IMR-90 (cell line): Measurements from ENCODE around the gene GRIN2A. TPM values are rescaled to one million over a fixed set of nuclear protein-coding genes. Genes with fewer than 3 reads are reported as not detected.

Experiments used
- ATAC-seq: fragments of 200-7000 bp; cut with Tn5 transposase; 2 replicates; pipeline ENCODE4 v1.9.1; 2020; ENCODE audit warnings: low read depth, mild to moderate bottlenecking, moderate library complexity
- BruUV-seq: library from RNA; stranded (reverse); fragments of 400-500 nt; replicated peaks from 2 replicates; lab custom pipeline; 2021; lab: Mats Ljungman, UMichigan
- CTCF ChIA-PET: fragments of 300-600 bp; formaldehyde crosslinking; extraction: SDS; loops from one replicate; lab custom pipeline; 2021; ENCODE audit warnings: antibody characterized with exemption; lab: Yijun Ruan, JAX
- POLR2A ChIA-PET: fragments of 300-600 bp; sonication (Branson Sonifier 250); formaldehyde crosslinking; loops from one replicate; lab custom pipeline; 2022; ENCODE audit warnings: antibody characterized with exemption; ENCODE audit not compliant: unreplicated experiment; lab: Charles Lee
- DNase-seq: peaks from one replicate; pipeline ENCODE4 v3.0.0; 2013
- H2AFZ ChIP-seq: replicated peaks from 2 replicates; pipeline ENCODE3; 2013; ENCODE audit warnings: low read length, mild to moderate bottlenecking; ENCODE audit not compliant: poor library complexity
- H2AK5ac ChIP-seq: 2 replicates; pipeline ENCODE4 v1.6.1; 2013; ENCODE audit warnings: low read depth, low read length, inconsistent platforms
- H2AK9ac ChIP-seq: replicated peaks from 2 replicates; pipeline ENCODE3; 2013; ENCODE audit warnings: mild to moderate bottlenecking, low read depth, low read length, moderate library complexity; ENCODE audit not compliant: poor library complexity
- H2BK120ac ChIP-seq: 2 replicates; pipeline ENCODE4 v1.6.1; 2013; ENCODE audit warnings: low read depth, low read length, inconsistent platforms
- H2BK15ac ChIP-seq: 3 replicates; pipeline ENCODE4 v1.6.1; 2013; ENCODE audit warnings: low read depth, low read length, inconsistent platforms
- H2BK20ac ChIP-seq: 2 replicates; pipeline ENCODE4 v1.6.1; 2013; ENCODE audit warnings: low read depth, mild to moderate bottlenecking, inconsistent platforms, low read length, moderate library complexity
- H2BK5ac ChIP-seq: 2 replicates; pipeline ENCODE4 v1.6.1; 2013; ENCODE audit warnings: mild to moderate bottlenecking, low read depth, low read length, inconsistent platforms; ENCODE audit not compliant: poor library complexity, severe bottlenecking
- H3K14ac ChIP-seq: replicated peaks from 2 replicates; pipeline ENCODE4 v1.6.1; 2013; ENCODE audit warnings: low read depth, low read length, inconsistent platforms
- H3K18ac ChIP-seq: 2 replicates; pipeline ENCODE4 v1.6.1; 2013; ENCODE audit warnings: low read depth, low read length, control low read depth
- H3K23ac ChIP-seq: 2 replicates; pipeline ENCODE4 v1.6.1; 2013; ENCODE audit warnings: low read depth, low read length, inconsistent platforms
- H3K27ac ChIP-seq: 2 replicates; pipeline ENCODE4 v1.5.1; 2013; ENCODE audit warnings: mild to moderate bottlenecking, control low read depth, low read length; ENCODE audit not compliant: insufficient read depth
- H3K27me3 ChIP-seq: 2 replicates; pipeline ENCODE4 v1.6.1; 2013; ENCODE audit warnings: low read length; ENCODE audit not compliant: control insufficient read depth, insufficient read depth
- H3K36me3 ChIP-seq: 2 replicates; pipeline ENCODE4 v1.6.1; 2013; ENCODE audit warnings: low read length, mixed read lengths; ENCODE audit not compliant: control insufficient read depth, insufficient read depth
- H3K4ac ChIP-seq: 2 replicates; pipeline ENCODE4 v1.6.1; 2013; ENCODE audit warnings: low read depth, low read length, inconsistent platforms
- H3K4me1 ChIP-seq: 2 replicates; pipeline ENCODE4 v1.6.1; 2013; ENCODE audit warnings: low read length, mixed read lengths; ENCODE audit not compliant: control insufficient read depth, insufficient read depth
- H3K4me2 ChIP-seq: 2 replicates; pipeline ENCODE4 v1.6.1; 2013; ENCODE audit warnings: low read depth, mild to moderate bottlenecking, control low read depth, low read length, moderate library complexity
- H3K4me3 ChIP-seq: 2 replicates; pipeline ENCODE4 v1.5.1; 2013; ENCODE audit warnings: low read depth, mild to moderate bottlenecking, control low read depth, low read length, moderate library complexity; ENCODE audit not compliant: insufficient read depth
- H3K56ac ChIP-seq: 2 replicates; pipeline ENCODE4 v1.6.1; 2013; ENCODE audit warnings: low read length, inconsistent platforms; ENCODE audit not compliant: insufficient read depth; ENCODE audit errors: extremely low read depth
- H3K79me1 ChIP-seq, 2 experiments: 2 replicates each; pipeline ENCODE4 v1.6.1; 2013; ENCODE audit warnings: low read length in 2 of 2, inconsistent platforms in 1 of 2, low read depth in 1 of 2
- H3K9ac ChIP-seq: 2 replicates; pipeline ENCODE4 v1.6.1; 2013; ENCODE audit warnings: low read depth, low read length, control low read depth
- H3K9me1 ChIP-seq: 2 replicates; pipeline ENCODE4 v1.6.1; 2013; ENCODE audit warnings: low read length, inconsistent platforms; ENCODE audit not compliant: insufficient read depth
- H3K9me3 ChIP-seq: 2 replicates; pipeline ENCODE4 v1.6.1; 2013; ENCODE audit warnings: low read length; ENCODE audit not compliant: control insufficient read depth, insufficient read depth
- H4K20me1 ChIP-seq: 2 replicates; pipeline ENCODE4 v1.6.1; 2013; ENCODE audit warnings: low read length, inconsistent platforms; ENCODE audit not compliant: insufficient read depth
- H4K5ac ChIP-seq: 2 replicates; pipeline ENCODE4 v1.6.1; 2013; ENCODE audit warnings: mild to moderate bottlenecking, low read depth, low read length, control low read depth
- H4K8ac ChIP-seq, 2 experiments: 2 replicates each; pipeline ENCODE4 v1.6.1; 2013; ENCODE audit warnings: low read depth in 2 of 2, low read length in 2 of 2, control low read depth in 1 of 2, inconsistent platforms in 1 of 2
- H4K91ac ChIP-seq: 2 replicates; pipeline ENCODE4 v1.6.1; 2013; ENCODE audit warnings: low read depth, low read length, inconsistent platforms; ENCODE audit not compliant: insufficient read depth
- CEBPB ChIP-seq: IDR thresholded peaks from 2 replicates; pipeline ENCODE4 v1.6.1; 2012; ENCODE audit warnings: low read depth, low read length, improper control_type of control experiment
- CHD1 ChIP-seq: IDR thresholded peaks from 2 replicates; pipeline ENCODE4 v1.6.1; 2012; ENCODE audit warnings: low read depth, low read length, improper control_type of control experiment
- CTCF ChIP-seq: conservative IDR thresholded peaks from 2 replicates; pipeline ENCODE4 v1.5.1; 2012; ENCODE audit warnings: mild to moderate bottlenecking, low read depth, low read length, improper control_type of control experiment
- FOS ChIP-seq: fragments of 150-350 bp; IDR thresholded peaks from 2 replicates; pipeline ENCODE4 v1.6.1; 2016; ENCODE audit warnings: low read depth, low read length
- MAFK ChIP-seq: IDR thresholded peaks from 2 replicates; pipeline ENCODE4 v1.6.1; 2012; ENCODE audit warnings: low read depth, low read length, improper control_type of control experiment
- MAZ ChIP-seq: IDR thresholded peaks from 2 replicates; pipeline ENCODE4 v1.6.1; 2012; ENCODE audit warnings: low read depth, mild to moderate bottlenecking, low read length, improper control_type of control experiment, moderate library complexity, borderline replicate concordance
- NFE2L2 ChIP-seq: fragments of 150-350 bp; IDR thresholded peaks from 2 replicates; pipeline ENCODE4 v1.6.1; 2016; ENCODE audit warnings: low read depth, mild to moderate bottlenecking, low read length
- POLR2A ChIP-seq: IDR thresholded peaks from 2 replicates; pipeline ENCODE4 v1.6.1; 2012; ENCODE audit warnings: mild to moderate bottlenecking, low read depth, low read length
- RAD21 ChIP-seq: IDR thresholded peaks from 2 replicates; pipeline ENCODE4 v1.6.1; 2012; ENCODE audit warnings: low read length, improper control_type of control experiment
- RCOR1 ChIP-seq: IDR thresholded peaks from 2 replicates; pipeline ENCODE4 v1.6.1; 2012; ENCODE audit warnings: mild to moderate bottlenecking, low read length, improper control_type of control experiment; ENCODE audit not compliant: insufficient replicate concordance
- RFX5 ChIP-seq: IDR thresholded peaks from 2 replicates; pipeline ENCODE4 v1.8.0; 2012; ENCODE audit warnings: low read depth, mild to moderate bottlenecking, low read length, moderate library complexity
- SMC3 ChIP-seq: fragments of 150-350 bp; IDR thresholded peaks from 2 replicates; pipeline ENCODE4 v1.6.1; 2016; ENCODE audit warnings: low read depth, mild to moderate bottlenecking, antibody characterized with exemption, low read length, moderate library complexity
- WGBS, 2 experiments: methylation state at CpG; one replicate each; pipeline versions ENCODE4 v1.1.5 to v1.1.7; 2013; ENCODE audit warnings: missing lambda C conversion rate in 2 of 2; ENCODE audit not compliant: insufficient read length in 1 of 2; ENCODE audit errors: extremely low coverage in 2 of 2; 5-methylcytosine and 5-hydroxymethylcytosine counted together
- dilution Hi-C: fragments of 300-500 bp; cut with HindIII; formaldehyde crosslinking; loops from one replicate; pipeline ENCODE4 v1.14.3; 2018; ENCODE audit warnings: low sequenced_read_pairs; ENCODE audit not compliant: unreplicated experiment
- in situ Hi-C: fragments of 300-500 bp; cut with MboI; formaldehyde crosslinking; loops from 3 replicates; pipeline ENCODE4 v1.14.3; 2019; ENCODE audit warnings: low sequenced_read_pairs, inconsistent platforms, mixed read lengths
- intact Hi-C: fragments of 100-400 bp; cut with micrococcal nuclease; formaldehyde crosslinking; loops from 2 replicates; pipeline ENCODE4 v1.10.0; 2022
- polyA plus RNA-seq, 3 experiments: library from polyadenylated mRNA; depleted of rRNA; stranded (reverse); fragments of >200 nt; gene quantifications; 2 replicates each; pipeline ENCODE4 v1.2.3, GENCODE V29; 2012; ENCODE audit warnings: low replicate concordance in 1 of 3
- total RNA-seq: library from RNA; depleted of rRNA; stranded (reverse); fragments of >200 nt; gene quantifications from 2 replicates; pipeline ENCODE4 v1.2.3, GENCODE V29; 2012
- TF ChIP-seq, protein P1 (sequence below): fragments of 150-350 bp; IDR thresholded peaks from 2 replicates; pipeline ENCODE4 v1.6.1; 2017; ENCODE audit warnings: mild to moderate bottlenecking, antibody characterized with exemption, low read length, low read depth
- TF ChIP-seq, protein P2 (sequence below): fragments of 150-350 bp; IDR thresholded peaks from 2 replicates; pipeline ENCODE4 v1.6.1; 2016; ENCODE audit warnings: low read depth, mild to moderate bottlenecking, low read length, moderate library complexity, borderline replicate concordance

GRIN2A gene
- total and polyA plus RNA-seq, 2 of the 4 experiments (the other 2 are of a cell fraction), result under 0.01 TPM; not detected in 1

DNA sequence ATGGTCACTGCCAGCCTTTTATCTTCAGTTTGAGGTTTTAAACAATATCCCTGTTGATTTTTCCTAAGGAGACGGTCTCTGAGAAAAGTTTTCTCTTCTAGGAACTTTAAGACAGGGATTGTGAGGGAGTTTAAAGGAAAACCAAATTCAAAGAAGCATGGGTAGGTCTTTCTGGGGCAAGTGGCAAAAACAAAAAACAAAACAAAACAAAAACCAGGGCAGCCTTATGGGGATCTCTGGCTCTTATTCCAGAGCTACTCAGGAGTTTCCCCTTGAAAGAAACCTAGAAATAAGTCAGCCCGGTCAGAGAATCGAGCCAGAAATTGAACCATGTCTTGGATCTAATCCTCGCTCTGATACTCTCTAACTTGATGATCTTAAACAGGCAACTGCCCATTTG is 424.5 kb downstream of the GRIN2A start:
- H3K14ac ChIP-seq, result no peak overlapping the region
- no peak overlapping the region for H2AK5ac ChIP-seq
- no peak overlapping the region for H3K4me3 ChIP-seq
- in situ Hi-C loops, result no loop called here
- CTCF ChIA-PET, result no interaction called here
- H3K4me2 ChIP-seq, result no peak overlapping the region
- TF ChIP-seq CEBPB, result no peak
- TF ChIP-seq SMC3, result no peak
- TF ChIP-seq RCOR1, result no peak
- TF ChIP-seq POLR2A, result no peak
- TF ChIP-seq CTCF, result no peak
- no peak for TF ChIP-seq CHD1
- no peak for TF ChIP-seq RAD21
- TF ChIP-seq, protein P1, sequence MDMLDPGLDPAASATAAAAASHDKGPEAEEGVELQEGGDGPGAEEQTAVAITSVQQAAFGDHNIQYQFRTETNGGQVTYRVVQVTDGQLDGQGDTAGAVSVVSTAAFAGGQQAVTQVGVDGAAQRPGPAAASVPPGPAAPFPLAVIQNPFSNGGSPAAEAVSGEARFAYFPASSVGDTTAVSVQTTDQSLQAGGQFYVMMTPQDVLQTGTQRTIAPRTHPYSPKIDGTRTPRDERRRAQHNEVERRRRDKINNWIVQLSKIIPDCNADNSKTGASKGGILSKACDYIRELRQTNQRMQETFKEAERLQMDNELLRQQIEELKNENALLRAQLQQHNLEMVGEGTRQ, result no peak
- TF ChIP-seq NFE2L2, result no peak
- TF ChIP-seq FOS, result no peak
- TF ChIP-seq RFX5, result no peak
- no peak for TF ChIP-seq MAZ
- TF ChIP-seq, protein P2, sequence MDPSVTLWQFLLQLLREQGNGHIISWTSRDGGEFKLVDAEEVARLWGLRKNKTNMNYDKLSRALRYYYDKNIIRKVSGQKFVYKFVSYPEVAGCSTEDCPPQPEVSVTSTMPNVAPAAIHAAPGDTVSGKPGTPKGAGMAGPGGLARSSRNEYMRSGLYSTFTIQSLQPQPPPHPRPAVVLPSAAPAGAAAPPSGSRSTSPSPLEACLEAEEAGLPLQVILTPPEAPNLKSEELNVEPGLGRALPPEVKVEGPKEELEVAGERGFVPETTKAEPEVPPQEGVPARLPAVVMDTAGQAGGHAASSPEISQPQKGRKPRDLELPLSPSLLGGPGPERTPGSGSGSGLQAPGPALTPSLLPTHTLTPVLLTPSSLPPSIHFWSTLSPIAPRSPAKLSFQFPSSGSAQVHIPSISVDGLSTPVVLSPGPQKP, result no peak
- TF ChIP-seq MAFK, result no peak
- no peak overlapping the region for H2BK15ac ChIP-seq
- intact Hi-C loops, result no loop called here
- dilution Hi-C loops, result no loop called here
- H3K9me1 ChIP-seq, result no peaks in the 10 kb centered on the region
- H4K8ac ChIP-seq, result no peak overlapping the region
- POLR2A ChIA-PET, result no interaction called here
- H3K56ac ChIP-seq, result no peak overlapping the region
- H3K9ac ChIP-seq, result no peak overlapping the region
- H3K9me3 ChIP-seq, result peaks cover 7% of the 10 kb centered on the region; the same call in 1 of the 2 replicates
- no peaks in the 10 kb centered on the region for H3K79me1 ChIP-seq
- DNase-seq, result no peak
- H2BK120ac ChIP-seq, result no peak overlapping the region
- BruUV-seq, result no TSS peak
- H4K20me1 ChIP-seq, result no peaks in the 10 kb centered on the region
- H4K5ac ChIP-seq, result no peak overlapping the region
- no peak overlapping the region for H3K23ac ChIP-seq
- no peak for ATAC-seq
- H2BK20ac ChIP-seq, result no peak overlapping the region
- H4K91ac ChIP-seq, result no peak overlapping the region
- H3K4me1 ChIP-seq, result no peaks in the 10 kb centered on the region
- H2AFZ ChIP-seq, result no peak overlapping the region
- H3K36me3 ChIP-seq, result no peaks in the 10 kb centered on the region
- H2BK5ac ChIP-seq, result no peak overlapping the region
- WGBS, 2 experiments, result no CpG with 5 or more reads among the region's 4 CpGs
- H3K27me3 ChIP-seq, result no peaks in the 10 kb centered on the region
- H2AK9ac ChIP-seq, result no peak overlapping the region
- no peak overlapping the region for H3K18ac ChIP-seq
- H3K4ac ChIP-seq, result no peak overlapping the region
- no peak overlapping the region for H3K27ac ChIP-seq
